ENCODE data around the gene MFRP. TPM values are rescaled to one million over a fixed set of nuclear protein-coding genes. Genes with fewer than 3 reads are reported as not detected.

MFRP gene
- total RNA-seq, 1 experiment from 2014 or later = not detected

- Histone ChIP-seq H3K9ac (ENCODE audit: low read length) (no peak overlapping the region), H3K9me2 (replicated peaks; ENCODE audit: low read length) (no peaks in the 10 kb centered on the region), H3F3A (ENCODE audit: low read length, unreplicated experiment) (no peaks in the 10 kb centered on the region), H3K36me3 (ENCODE audit: low read depth, low read length) (no peaks in the 10 kb centered on the region), H3K4me3 (ENCODE audit: low read length) (0 out of 2 replicates have a peak overlapping the region, but pooled peaks have one; percentile 1), H3K4me2 (ENCODE audit: low read length) (no peak overlapping the region), H4K20me1 (ENCODE audit: low read length) (0 out of 2 replicates have a peak, but pooled peaks cover 5% of the 10 kb centered on the region), H3K79me2 (ENCODE audit: low read length) (peaks cover 30% of the 10 kb centered on the region), H3K27ac (ENCODE audit: low read length) (no peak overlapping the region), H3K27me3 (ENCODE audit: low read length) (no peaks in the 10 kb centered on the region), H2AFZ (ENCODE audit: low read length) (no peak overlapping the region), H3K4me1 (ENCODE audit: insufficient read depth, low read length) (peaks cover 37% of the 10 kb centered on the region), H3K9me3 (ENCODE audit: low read length) (no peaks in the 10 kb centered on the region)
- TF ChIP-seq CTCF (conservative IDR thresholded peaks at IDR 0.05; ENCODE audit: low read depth, low read length) (no peak), EZH2phosphoT487 (IDR thresholded peaks at IDR 0.05; ENCODE audit: borderline replicate concordance, low read length) (no peak), EZH2 (IDR thresholded peaks at IDR 0.05; ENCODE audit: low read length, unreplicated experiment) (no peak)
- ATAC-seq (no peak), DNase-seq (no peak)
- intact Hi-C loops (cut with micrococcal nuclease) = loop anchor here (1.0 kb wide), 1 partner anchor 35 kb away; no protein-coding TSS in a partner anchor
- no TSS peak for BruUV-seq (replicated peaks)
- CTCF ChIA-PET = interaction anchor here (0.6 to 1.6 kb wide), 14 partner anchors 9 to 1092 kb away, joined by 3 to 29 read pairs (median 5); partner anchors contain the start of genes DPAGT1 and USP2
- POLR2A ChIA-PET (ENCODE audit: unreplicated experiment) = no interaction called here
Measured at GRCh38 chr11:119338965-119339588, 7.4 kb downstream of the MFRP start.

GRCh38 chr11:119338318-119338890 lies 8.1 kb downstream of the MFRP start:
- peak overlapping the region; percentile 1; the same call in 1 of the 2 replicates for H3K4me3 ChIP-seq (ENCODE audit: low read length)
- ChIA-PET POLR2A (ENCODE audit: unreplicated experiment) (interaction anchor here (0.6 to 1.0 kb wide), 5 partner anchors 14 to 240 kb away, joined by 3 to 18 read pairs (median 4); partner anchors contain the start of gene USP2), CTCF (interaction anchor here (0.6 to 1.6 kb wide), 23 partner anchors 9 to 1091 kb away, joined by 3 to 29 read pairs (median 4); partner anchors contain the start of genes CBL, DPAGT1 and USP2)
- 0 out of 2 replicates have a peak, but pooled peaks cover 5% of the 10 kb centered on the region for H4K20me1 ChIP-seq (ENCODE audit: low read length)
- intact Hi-C loops (cut with micrococcal nuclease) = loop anchor here (1.0 kb wide), 1 partner anchor 36 kb away; no protein-coding TSS in a partner anchor
- peak; percentile 91 for DNase-seq
- H3K9me2 ChIP-seq (replicated peaks; ENCODE audit: low read length) = no peaks in the 10 kb centered on the region
- peaks cover 30% of the 10 kb centered on the region for H3K79me2 ChIP-seq (ENCODE audit: low read length)
- H3K27ac ChIP-seq (ENCODE audit: low read length) = no peak overlapping the region
- ATAC-seq = peak; percentile 44
- BruUV-seq (replicated peaks) = no TSS peak
- no peaks in the 10 kb centered on the region for H3K9me3 ChIP-seq (ENCODE audit: low read length)
- H3F3A ChIP-seq (ENCODE audit: low read length, unreplicated experiment) = no peaks in the 10 kb centered on the region
- no peaks in the 10 kb centered on the region for H3K36me3 ChIP-seq (ENCODE audit: low read depth, low read length)
- peaks cover 42% of the 10 kb centered on the region for H3K4me1 ChIP-seq (ENCODE audit: insufficient read depth, low read length)
- peak; percentile 95 for TF ChIP-seq CTCF (conservative IDR thresholded peaks at IDR 0.05; ENCODE audit: low read depth, low read length)
- no peak for TF ChIP-seq EZH2 (IDR thresholded peaks at IDR 0.05; ENCODE audit: low read length, unreplicated experiment)
- TF ChIP-seq EZH2phosphoT487 (IDR thresholded peaks at IDR 0.05; ENCODE audit: borderline replicate concordance, low read length) = no peak
- no peak overlapping the region for H2AFZ ChIP-seq (ENCODE audit: low read length)
- no peak overlapping the region for H3K9ac ChIP-seq (ENCODE audit: low read length)
- no peaks in the 10 kb centered on the region for H3K27me3 ChIP-seq (ENCODE audit: low read length)
- H3K4me2 ChIP-seq (ENCODE audit: low read length) = peak overlapping the region; percentile 96
